ENCODE data around the gene DOC2B. TPM values are rescaled to one million over a fixed set of nuclear protein-coding genes. Genes with fewer than 3 reads are reported as not detected.
"Not testable (repeated sequence)": the region's sequence is repeated elsewhere in the genome, so short reads cannot be mapped to it uniquely, and the experiment has no call there.

The DOC2B gene
- total RNA-seq, 1 donor from 2014 or later = 15.6 TPM

GRCh38 chr17:210402-210801, 29.0 kb upstream of the DOC2B start:
- DNase-seq = no peak

GRCh38 chr17:208429-208828, 27.0 kb upstream of the DOC2B start:
- no peak for DNase-seq

- DNase-seq = no peak
These were observed 26.3 kb upstream of the DOC2B start for GRCh38 chr17:207775-208174.

GRCh38 chr17:206941-207560, 25.6 kb upstream of the DOC2B start:
- DNase-seq = no peak

GRCh38 chr17:206484-206883, 25.0 kb upstream of the DOC2B start:
- DNase-seq = not testable (repeated sequence)

GRCh38 chr17:205817-206216, 24.4 kb upstream of the DOC2B start:
- DNase-seq = no peak

GRCh38 chr17:205148-205669, 23.8 kb upstream of the DOC2B start:
- DNase-seq = no peak

- no peak for DNase-seq
These were observed 23.1 kb upstream of the DOC2B start for GRCh38 chr17:204427-205147.

- DNase-seq = no peak
These were observed 21.1 kb upstream of the DOC2B start for GRCh38 chr17:202501-202951.

GRCh38 chr17:201736-202135, 20.3 kb upstream of the DOC2B start:
- DNase-seq = not testable (repeated sequence)

GRCh38 chr17:201257-201656, 19.8 kb upstream of the DOC2B start:
- not testable (repeated sequence) for DNase-seq

- DNase-seq = no peak
These were observed 19.1 kb upstream of the DOC2B start for GRCh38 chr17:200586-200985.

GRCh38 chr17:199806-200545, 18.5 kb upstream of the DOC2B start:
- DNase-seq = no peak

- no peak for DNase-seq
These were observed 17.7 kb upstream of the DOC2B start for GRCh38 chr17:199191-199604.

- DNase-seq = not testable (repeated sequence)
These were observed 16.8 kb upstream of the DOC2B start for GRCh38 chr17:198225-198624.

GRCh38 chr17:197352-197751, 15.9 kb upstream of the DOC2B start:
- DNase-seq = no peak

- DNase-seq = no peak
These were observed 13.6 kb upstream of the DOC2B start for GRCh38 chr17:194828-195602.

- DNase-seq = no peak
These were observed 12.7 kb upstream of the DOC2B start for GRCh38 chr17:193841-194806.

GRCh38 chr17:193426-193810, 12.0 kb upstream of the DOC2B start:
- DNase-seq = no peak

GRCh38 chr17:192666-193425, 11.4 kb upstream of the DOC2B start:
- no peak for DNase-seq
